IPS DF 6.9 (cell line): Measurements from ENCODE around the gene KIRREL3.

ENCODE experiments used
- DNase-seq: peaks from one replicate; pipeline ENCODE4 v3.0.0-alpha.2; 2013; ENCODE audit warnings: low read depth, low spot score
- H3K27ac ChIP-seq: one replicate; pipeline ENCODE4 v1.5.1; 2013; ENCODE audit warnings: low read length, control low read depth
- H3K27me3 ChIP-seq: 2 replicates; pipeline ENCODE4 v1.6.1; 2013; ENCODE audit warnings: mild to moderate bottlenecking, low read length; ENCODE audit not compliant: control insufficient read depth, insufficient read depth
- H3K36me3 ChIP-seq: 2 replicates; pipeline ENCODE4 v1.6.1; 2013; ENCODE audit warnings: low read length; ENCODE audit not compliant: control insufficient read depth, insufficient read depth
- H3K4me1 ChIP-seq: 2 replicates; pipeline ENCODE4 v1.6.1; 2013; ENCODE audit warnings: low read length; ENCODE audit not compliant: control insufficient read depth, insufficient read depth
- H3K4me3 ChIP-seq: 2 replicates; pipeline ENCODE4 v1.5.1; 2013; ENCODE audit warnings: mild to moderate bottlenecking, low read length
- H3K9me3 ChIP-seq: 2 replicates; pipeline ENCODE4 v1.6.1; 2013; ENCODE audit warnings: low read length, inconsistent platforms; ENCODE audit not compliant: control insufficient read depth, insufficient read depth
- WGBS: extraction: QIAGEN DNeasy Blood & Tissue Kit; methylation state at CpG from one replicate; pipeline ENCODE4 v1.1.7; 2013; ENCODE audit warnings: mixed read lengths, missing lambda C conversion rate; ENCODE audit not compliant: insufficient read length, insufficient coverage; 5-methylcytosine and 5-hydroxymethylcytosine counted together

Gene KIRREL3

GRCh38 chr11:126804363-126804762 lies 196.2 kb downstream of the KIRREL3 start:
- WGBS, result no CpG with 5 or more reads among the region's 2 CpGs
- no peak overlapping the region for H3K4me3 ChIP-seq

GRCh38 chr11:126800009-126800408 lies 200.6 kb downstream of the KIRREL3 start:
- Histone ChIP-seq H3K4me1 (no peaks in the 10 kb centered on the region), H3K27ac (no peak overlapping the region), H3K27me3 (no peaks in the 10 kb centered on the region), H3K4me3 (no peak overlapping the region), H3K9me3 (no peaks in the 10 kb centered on the region), H3K36me3 (no peaks in the 10 kb centered on the region)
- no CpG with 5 or more reads among the region's 3 CpGs for WGBS
- no peak for DNase-seq

More at GRCh38 chr11:126804363-126804762, 196.2 kb downstream of the KIRREL3 start:
- Histone ChIP-seq H3K27me3 (no peaks in the 10 kb centered on the region), H3K27ac (no peak overlapping the region), H3K9me3 (no peaks in the 10 kb centered on the region), H3K4me1 (no peaks in the 10 kb centered on the region), H3K36me3 (no peaks in the 10 kb centered on the region)
- DNase-seq, result no peak

DNA sequence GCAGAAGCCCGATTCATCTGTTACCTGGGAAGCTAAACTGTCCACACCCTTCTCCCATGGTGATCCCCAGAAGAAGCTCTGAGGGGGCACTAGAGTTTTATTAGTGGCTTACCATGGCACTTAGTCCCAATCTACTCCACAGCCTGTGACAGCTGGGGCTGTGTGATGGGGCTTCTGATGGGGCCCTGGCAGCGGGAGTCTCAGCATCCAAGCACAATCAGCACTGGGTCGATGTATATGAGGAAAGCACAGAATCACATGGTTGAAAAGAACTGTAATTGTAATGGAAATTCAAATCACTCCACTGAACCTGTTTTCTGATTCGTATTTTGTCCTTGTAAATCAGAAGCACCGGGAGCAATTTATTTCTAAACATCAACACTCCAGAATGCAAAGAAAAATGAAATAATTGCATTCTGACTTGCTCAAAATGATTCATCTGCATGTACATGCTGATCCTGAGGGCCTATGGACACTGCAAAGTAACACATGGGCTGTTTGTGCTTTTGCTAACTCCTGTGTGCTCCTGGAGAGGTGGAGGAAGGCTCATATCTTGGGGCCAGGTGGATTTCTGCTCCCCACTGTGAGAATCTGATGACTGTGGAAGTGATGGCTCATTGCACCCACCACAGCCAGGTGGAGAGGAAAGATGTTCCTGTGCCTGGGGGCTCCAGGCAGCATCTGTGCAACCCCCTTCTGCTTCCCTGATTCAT lies 203.0 kb downstream of the KIRREL3 start:
- Histone ChIP-seq H3K36me3 (no peaks in the 10 kb centered on the region), H3K9me3 (no peaks in the 10 kb centered on the region), H3K27ac (no peak overlapping the region), H3K4me3 (no peak overlapping the region), H3K27me3 (no peaks in the 10 kb centered on the region), H3K4me1 (no peaks in the 10 kb centered on the region)
- no peak for DNase-seq
- no CpG with 5 or more reads among the region's 5 CpGs for WGBS

- Histone ChIP-seq H3K27me3 (no peaks in the 10 kb centered on the region), H3K9me3 (no peaks in the 10 kb centered on the region), H3K4me1 (no peaks in the 10 kb centered on the region), H3K4me3 (no peak overlapping the region), H3K36me3 (no peaks in the 10 kb centered on the region), H3K27ac (no peak overlapping the region)
- no peak for DNase-seq
- WGBS, result no CpG with 5 or more reads among the region's 6 CpGs
These were observed 207.0 kb downstream of the KIRREL3 start for GRCh38 chr11:126793596-126793995.

DNA sequence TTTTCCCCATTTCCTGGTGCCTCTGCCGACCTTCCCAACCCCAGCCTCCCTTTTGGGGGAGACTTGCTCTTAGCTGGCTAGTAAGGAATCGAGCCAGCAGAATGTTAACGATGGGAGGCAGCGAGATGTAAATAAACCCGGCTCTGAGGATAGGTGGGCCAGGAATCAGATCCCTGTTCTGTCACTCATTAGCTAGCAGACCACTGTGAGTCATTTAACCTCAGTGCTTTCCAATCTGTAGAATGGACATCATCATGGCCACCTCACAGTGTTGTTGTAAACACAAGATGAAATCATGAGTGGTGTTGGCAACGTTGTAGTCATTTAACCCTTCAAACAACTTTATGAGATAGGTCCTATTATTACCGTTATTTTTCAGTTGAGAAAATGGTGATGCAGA lies 208.6 kb downstream of the KIRREL3 start:
- H3K9me3 ChIP-seq, result no peaks in the 10 kb centered on the region
- H3K4me1 ChIP-seq, result no peaks in the 10 kb centered on the region
- no CpG with 5 or more reads among the region's 7 CpGs for WGBS
- no peak overlapping the region for H3K27ac ChIP-seq
- H3K27me3 ChIP-seq, result no peaks in the 10 kb centered on the region
- H3K36me3 ChIP-seq, result no peaks in the 10 kb centered on the region
- no peak overlapping the region for H3K4me3 ChIP-seq
- DNase-seq, result no peak

DNA sequence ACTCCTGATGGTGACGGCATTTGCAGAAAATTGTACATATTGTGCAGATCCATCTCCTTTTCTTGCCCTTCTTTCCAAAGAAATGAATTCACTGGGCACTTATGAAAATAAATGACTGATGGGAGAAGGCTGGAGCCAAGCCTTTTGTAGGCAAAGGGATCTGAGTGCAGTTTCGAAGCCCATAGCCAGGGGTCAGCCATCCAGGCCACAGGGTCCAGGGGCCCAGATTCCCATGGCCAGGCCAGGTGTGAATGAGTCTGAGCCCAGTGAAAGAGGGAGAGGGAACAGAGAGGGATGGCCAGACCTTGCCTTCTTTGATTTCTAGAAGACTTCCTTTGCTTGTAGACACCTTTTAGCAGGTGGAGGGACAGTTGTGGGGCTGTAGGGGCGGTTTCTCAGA lies 209.1 kb downstream of the KIRREL3 start:
- no peak overlapping the region for H3K27ac ChIP-seq
- H3K9me3 ChIP-seq, result no peaks in the 10 kb centered on the region
- DNase-seq, result no peak
- H3K4me3 ChIP-seq, result no peak overlapping the region
- no peaks in the 10 kb centered on the region for H3K36me3 ChIP-seq
- no peaks in the 10 kb centered on the region for H3K27me3 ChIP-seq
- no CpG with 5 or more reads among the region's 3 CpGs for WGBS
- H3K4me1 ChIP-seq, result no peaks in the 10 kb centered on the region

- no peak overlapping the region for H3K27ac ChIP-seq
- no CpG with 5 or more reads among the region's 10 CpGs for WGBS
- DNase-seq, result no peak
These were observed 210.0 kb downstream of the KIRREL3 start for GRCh38 chr11:126790550-126791081.

GRCh38 chr11:126782810-126783209 lies 217.8 kb downstream of the KIRREL3 start:
- WGBS, result no CpG with 5 or more reads among the region's 2 CpGs
- DNase-seq, result no peak
- Histone ChIP-seq H3K27ac (no peak overlapping the region), H3K9me3 (no peaks in the 10 kb centered on the region), H3K4me1 (no peaks in the 10 kb centered on the region), H3K27me3 (no peaks in the 10 kb centered on the region; the same call in 1 of the 2 replicates), H3K36me3 (no peaks in the 10 kb centered on the region), H3K4me3 (no peak overlapping the region)

More at GRCh38 chr11:126790550-126791081, 210.0 kb downstream of the KIRREL3 start:
- Histone ChIP-seq H3K4me3 (no peak overlapping the region), H3K27me3 (no peaks in the 10 kb centered on the region), H3K36me3 (no peaks in the 10 kb centered on the region), H3K9me3 (no peaks in the 10 kb centered on the region), H3K4me1 (no peaks in the 10 kb centered on the region)

DNA sequence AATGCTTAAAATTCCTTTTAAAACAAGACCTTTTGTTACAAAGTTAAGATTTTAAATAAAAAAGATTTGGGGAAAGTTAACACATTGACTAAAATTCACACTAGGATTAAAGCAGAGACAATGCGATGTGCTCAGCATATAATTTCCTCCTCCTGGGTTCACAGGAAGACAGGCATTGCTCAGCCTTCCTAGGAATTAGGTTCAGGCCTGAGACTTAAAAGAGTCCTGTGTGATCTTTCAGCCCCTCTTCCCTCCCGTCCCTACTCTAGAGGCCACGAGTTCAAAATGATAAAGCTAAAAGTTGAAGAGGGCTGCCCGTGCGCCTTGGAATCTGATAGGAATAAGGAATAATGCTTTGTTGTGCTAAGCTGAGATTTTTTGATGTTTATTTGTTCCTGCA lies 218.6 kb downstream of the KIRREL3 start:
- H3K27ac ChIP-seq, result no peak overlapping the region
- H3K4me1 ChIP-seq, result no peaks in the 10 kb centered on the region
- H3K4me3 ChIP-seq, result no peak overlapping the region
- no peaks in the 10 kb centered on the region for H3K36me3 ChIP-seq
- H3K27me3 ChIP-seq, result no peaks in the 10 kb centered on the region; the same call in 1 of the 2 replicates
- H3K9me3 ChIP-seq, result no peaks in the 10 kb centered on the region
- WGBS, result no CpG with 5 or more reads among the region's 5 CpGs
- no peak for DNase-seq

GRCh38 chr11:126776119-126776518 lies 224.5 kb downstream of the KIRREL3 start:
- WGBS, result no CpG with 5 or more reads among the region's 3 CpGs

GRCh38 chr11:126772267-126772666 lies 228.3 kb downstream of the KIRREL3 start:
- Histone ChIP-seq H3K4me1 (no peaks in the 10 kb centered on the region), H3K9me3 (no peaks in the 10 kb centered on the region), H3K4me3 (no peak overlapping the region), H3K27me3 (no peaks in the 10 kb centered on the region), H3K36me3 (no peaks in the 10 kb centered on the region), H3K27ac (no peak overlapping the region)
- no peak for DNase-seq
- WGBS, result no CpG with 5 or more reads among the region's 8 CpGs

More at GRCh38 chr11:126776119-126776518, 224.5 kb downstream of the KIRREL3 start:
- no peak for DNase-seq
- H3K9me3 ChIP-seq, result no peaks in the 10 kb centered on the region
- no peaks in the 10 kb centered on the region; the same call in 1 of the 2 replicates for H3K27me3 ChIP-seq
- H3K4me1 ChIP-seq, result no peaks in the 10 kb centered on the region
- H3K27ac ChIP-seq, result no peak overlapping the region
- no peak overlapping the region for H3K4me3 ChIP-seq
- no peaks in the 10 kb centered on the region for H3K36me3 ChIP-seq
